IMR-90 (cell line): ENCODE measurements around the gene ARMC6. TPM values are rescaled to one million over a fixed set of nuclear protein-coding genes. Genes with fewer than 3 reads are reported as not detected.

Experiments used
- ATAC-seq: fragments of 200-7000 bp; cut with Tn5 transposase; 2 replicates; pipeline ENCODE4 v1.9.1; 2020; ENCODE audit warnings: low read depth, mild to moderate bottlenecking, moderate library complexity
- BruUV-seq: library from RNA; stranded (reverse); fragments of 400-500 nt; replicated peaks from 2 replicates; lab custom pipeline; 2021; lab: Mats Ljungman, UMichigan
- CTCF ChIA-PET: fragments of 300-600 bp; formaldehyde crosslinking; extraction: SDS; loops from one replicate; lab custom pipeline; 2021; ENCODE audit warnings: antibody characterized with exemption; lab: Yijun Ruan, JAX
- POLR2A ChIA-PET: fragments of 300-600 bp; sonication (Branson Sonifier 250); formaldehyde crosslinking; loops from one replicate; lab custom pipeline; 2022; ENCODE audit warnings: antibody characterized with exemption; ENCODE audit not compliant: unreplicated experiment; lab: Charles Lee
- DNase-seq: peaks from one replicate; pipeline ENCODE4 v3.0.0; 2013
- H2AFZ ChIP-seq: replicated peaks from 2 replicates; pipeline ENCODE3; 2013; ENCODE audit warnings: low read length, mild to moderate bottlenecking; ENCODE audit not compliant: poor library complexity
- H2AK5ac ChIP-seq: 2 replicates; pipeline ENCODE4 v1.6.1; 2013; ENCODE audit warnings: low read depth, low read length, inconsistent platforms
- H2AK9ac ChIP-seq: replicated peaks from 2 replicates; pipeline ENCODE3; 2013; ENCODE audit warnings: mild to moderate bottlenecking, low read depth, low read length, moderate library complexity; ENCODE audit not compliant: poor library complexity
- H2BK120ac ChIP-seq: 2 replicates; pipeline ENCODE4 v1.6.1; 2013; ENCODE audit warnings: low read depth, low read length, inconsistent platforms
- H2BK15ac ChIP-seq: 3 replicates; pipeline ENCODE4 v1.6.1; 2013; ENCODE audit warnings: low read depth, low read length, inconsistent platforms
- H2BK20ac ChIP-seq: 2 replicates; pipeline ENCODE4 v1.6.1; 2013; ENCODE audit warnings: low read depth, mild to moderate bottlenecking, inconsistent platforms, low read length, moderate library complexity
- H2BK5ac ChIP-seq: 2 replicates; pipeline ENCODE4 v1.6.1; 2013; ENCODE audit warnings: mild to moderate bottlenecking, low read depth, low read length, inconsistent platforms; ENCODE audit not compliant: poor library complexity, severe bottlenecking
- H3K14ac ChIP-seq: replicated peaks from 2 replicates; pipeline ENCODE4 v1.6.1; 2013; ENCODE audit warnings: low read depth, low read length, inconsistent platforms
- H3K18ac ChIP-seq: 2 replicates; pipeline ENCODE4 v1.6.1; 2013; ENCODE audit warnings: low read depth, low read length, control low read depth
- H3K23ac ChIP-seq: 2 replicates; pipeline ENCODE4 v1.6.1; 2013; ENCODE audit warnings: low read depth, low read length, inconsistent platforms
- H3K27ac ChIP-seq: 2 replicates; pipeline ENCODE4 v1.5.1; 2013; ENCODE audit warnings: mild to moderate bottlenecking, control low read depth, low read length; ENCODE audit not compliant: insufficient read depth
- H3K27me3 ChIP-seq: 2 replicates; pipeline ENCODE4 v1.6.1; 2013; ENCODE audit warnings: low read length; ENCODE audit not compliant: control insufficient read depth, insufficient read depth
- H3K36me3 ChIP-seq: 2 replicates; pipeline ENCODE4 v1.6.1; 2013; ENCODE audit warnings: low read length, mixed read lengths; ENCODE audit not compliant: control insufficient read depth, insufficient read depth
- H3K4ac ChIP-seq: 2 replicates; pipeline ENCODE4 v1.6.1; 2013; ENCODE audit warnings: low read depth, low read length, inconsistent platforms
- H3K4me1 ChIP-seq: 2 replicates; pipeline ENCODE4 v1.6.1; 2013; ENCODE audit warnings: low read length, mixed read lengths; ENCODE audit not compliant: control insufficient read depth, insufficient read depth
- H3K4me2 ChIP-seq: 2 replicates; pipeline ENCODE4 v1.6.1; 2013; ENCODE audit warnings: low read depth, mild to moderate bottlenecking, control low read depth, low read length, moderate library complexity
- H3K4me3 ChIP-seq: 2 replicates; pipeline ENCODE4 v1.5.1; 2013; ENCODE audit warnings: low read depth, mild to moderate bottlenecking, control low read depth, low read length, moderate library complexity; ENCODE audit not compliant: insufficient read depth
- H3K56ac ChIP-seq: 2 replicates; pipeline ENCODE4 v1.6.1; 2013; ENCODE audit warnings: low read length, inconsistent platforms; ENCODE audit not compliant: insufficient read depth; ENCODE audit errors: extremely low read depth
- H3K79me1 ChIP-seq, 2 experiments: 2 replicates each; pipeline ENCODE4 v1.6.1; 2013; ENCODE audit warnings: low read length in 2 of 2, inconsistent platforms in 1 of 2, low read depth in 1 of 2
- H3K9ac ChIP-seq: 2 replicates; pipeline ENCODE4 v1.6.1; 2013; ENCODE audit warnings: low read depth, low read length, control low read depth
- H3K9me1 ChIP-seq: 2 replicates; pipeline ENCODE4 v1.6.1; 2013; ENCODE audit warnings: low read length, inconsistent platforms; ENCODE audit not compliant: insufficient read depth
- H3K9me3 ChIP-seq: 2 replicates; pipeline ENCODE4 v1.6.1; 2013; ENCODE audit warnings: low read length; ENCODE audit not compliant: control insufficient read depth, insufficient read depth
- H4K20me1 ChIP-seq: 2 replicates; pipeline ENCODE4 v1.6.1; 2013; ENCODE audit warnings: low read length, inconsistent platforms; ENCODE audit not compliant: insufficient read depth
- H4K5ac ChIP-seq: 2 replicates; pipeline ENCODE4 v1.6.1; 2013; ENCODE audit warnings: mild to moderate bottlenecking, low read depth, low read length, control low read depth
- H4K8ac ChIP-seq, 2 experiments: 2 replicates each; pipeline ENCODE4 v1.6.1; 2013; ENCODE audit warnings: low read depth in 2 of 2, low read length in 2 of 2, control low read depth in 1 of 2, inconsistent platforms in 1 of 2
- H4K91ac ChIP-seq: 2 replicates; pipeline ENCODE4 v1.6.1; 2013; ENCODE audit warnings: low read depth, low read length, inconsistent platforms; ENCODE audit not compliant: insufficient read depth
- BHLHE40 ChIP-seq: fragments of 150-350 bp; IDR thresholded peaks from 2 replicates; pipeline ENCODE4 v1.6.1; 2016; ENCODE audit warnings: mild to moderate bottlenecking, low read depth, low read length
- MAFK ChIP-seq: IDR thresholded peaks from 2 replicates; pipeline ENCODE4 v1.6.1; 2012; ENCODE audit warnings: low read depth, low read length, improper control_type of control experiment
- MAZ ChIP-seq: IDR thresholded peaks from 2 replicates; pipeline ENCODE4 v1.6.1; 2012; ENCODE audit warnings: low read depth, mild to moderate bottlenecking, low read length, improper control_type of control experiment, moderate library complexity, borderline replicate concordance
- MXI1 ChIP-seq: IDR thresholded peaks from 2 replicates; pipeline ENCODE4 v1.6.1; 2012; ENCODE audit warnings: low read depth, mild to moderate bottlenecking, low read length, moderate library complexity, borderline replicate concordance
- NFE2L2 ChIP-seq: fragments of 150-350 bp; IDR thresholded peaks from 2 replicates; pipeline ENCODE4 v1.6.1; 2016; ENCODE audit warnings: low read depth, mild to moderate bottlenecking, low read length
- POLR2A ChIP-seq: IDR thresholded peaks from 2 replicates; pipeline ENCODE4 v1.6.1; 2012; ENCODE audit warnings: mild to moderate bottlenecking, low read depth, low read length
- RAD21 ChIP-seq: IDR thresholded peaks from 2 replicates; pipeline ENCODE4 v1.6.1; 2012; ENCODE audit warnings: low read length, improper control_type of control experiment
- RCOR1 ChIP-seq: IDR thresholded peaks from 2 replicates; pipeline ENCODE4 v1.6.1; 2012; ENCODE audit warnings: mild to moderate bottlenecking, low read length, improper control_type of control experiment; ENCODE audit not compliant: insufficient replicate concordance
- SMC3 ChIP-seq: fragments of 150-350 bp; IDR thresholded peaks from 2 replicates; pipeline ENCODE4 v1.6.1; 2016; ENCODE audit warnings: low read depth, mild to moderate bottlenecking, antibody characterized with exemption, low read length, moderate library complexity
- WGBS, 2 experiments: methylation state at CpG; one replicate each; pipeline versions ENCODE4 v1.1.5 to v1.1.7; 2013; ENCODE audit warnings: missing lambda C conversion rate in 2 of 2; ENCODE audit not compliant: insufficient read length in 1 of 2; ENCODE audit errors: extremely low coverage in 2 of 2; 5-methylcytosine and 5-hydroxymethylcytosine counted together
- dilution Hi-C: fragments of 300-500 bp; cut with HindIII; formaldehyde crosslinking; loops from one replicate; pipeline ENCODE4 v1.14.3; 2018; ENCODE audit warnings: low sequenced_read_pairs; ENCODE audit not compliant: unreplicated experiment
- in situ Hi-C: fragments of 300-500 bp; cut with MboI; formaldehyde crosslinking; loops from 3 replicates; pipeline ENCODE4 v1.14.3; 2019; ENCODE audit warnings: low sequenced_read_pairs, inconsistent platforms, mixed read lengths
- intact Hi-C: fragments of 100-400 bp; cut with micrococcal nuclease; formaldehyde crosslinking; loops from 2 replicates; pipeline ENCODE4 v1.10.0; 2022
- polyA plus RNA-seq, 3 experiments: library from polyadenylated mRNA; depleted of rRNA; stranded (reverse); fragments of >200 nt; gene quantifications; 2 replicates each; pipeline ENCODE4 v1.2.3, GENCODE V29; 2012; ENCODE audit warnings: low replicate concordance in 1 of 3
- total RNA-seq: library from RNA; depleted of rRNA; stranded (reverse); fragments of >200 nt; gene quantifications from 2 replicates; pipeline ENCODE4 v1.2.3, GENCODE V29; 2012
- TF ChIP-seq, protein P1 (sequence below): fragments of 150-350 bp; IDR thresholded peaks from 2 replicates; pipeline ENCODE4 v1.6.1; 2016; ENCODE audit warnings: low read depth, mild to moderate bottlenecking, low read length, moderate library complexity, borderline replicate concordance

Gene ARMC6
- total and polyA plus RNA-seq, 2 of the 4 experiments (the other 2 are of a cell fraction) = 41.5 to 52.7 TPM

DNA sequence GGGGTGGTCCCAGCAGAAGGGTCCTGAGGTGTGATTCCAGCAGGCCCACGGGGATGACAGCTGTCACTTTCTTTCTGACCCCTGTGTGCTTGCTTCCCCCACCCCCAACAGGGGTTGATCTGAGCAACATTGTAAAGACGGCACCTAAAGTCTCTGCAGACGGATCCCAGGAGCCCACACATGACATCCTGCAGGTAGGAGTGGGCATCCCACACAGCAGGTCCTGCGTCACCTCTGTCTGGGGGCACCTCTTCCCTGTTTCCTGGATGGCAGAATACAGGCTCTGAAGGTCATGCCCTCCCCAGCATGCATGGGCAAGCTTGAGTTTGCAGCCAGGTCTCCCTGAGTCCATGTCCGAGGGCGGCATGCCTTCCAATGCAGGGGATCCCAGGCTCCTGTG lies 10.5 kb downstream of the ARMC6 start:
- in situ Hi-C loops (no loop called here), dilution Hi-C loops (no loop called here), intact Hi-C loops (no loop called here)
- H3K14ac ChIP-seq = no peak overlapping the region
- DNase-seq = no peak
- no peak overlapping the region for H2AFZ ChIP-seq
- no peak overlapping the region for H4K5ac ChIP-seq
- no TSS peak for BruUV-seq
- peaks cover 4% of the 10 kb centered on the region; the same call in 1 of the 2 replicates for H3K4me1 ChIP-seq
- peaks cover 9% of the 10 kb centered on the region for H3K9me1 ChIP-seq
- H3K9me3 ChIP-seq = no peaks in the 10 kb centered on the region
- H3K56ac ChIP-seq = no peak overlapping the region
- H2AK5ac ChIP-seq = no peak overlapping the region
- H3K18ac ChIP-seq = no peak overlapping the region
- no peak overlapping the region for H3K4me2 ChIP-seq
- no peaks in the 10 kb centered on the region for H3K27me3 ChIP-seq
- H2BK120ac ChIP-seq = no peak overlapping the region
- POLR2A ChIA-PET = no interaction called here
- H2AK9ac ChIP-seq = no peak overlapping the region
- no peak overlapping the region for H4K8ac ChIP-seq
- H3K36me3 ChIP-seq = peaks cover 26% of the 10 kb centered on the region
- no peak overlapping the region for H2BK15ac ChIP-seq
- no peak overlapping the region for H2BK5ac ChIP-seq
- no peak overlapping the region for H3K9ac ChIP-seq
- H3K79me1 ChIP-seq = peaks cover 35 to 39% of the 10 kb centered on the region in 2 experiments
- H3K4ac ChIP-seq = no peak overlapping the region
- no peak overlapping the region for H4K91ac ChIP-seq
- no peak overlapping the region for H3K4me3 ChIP-seq
- no peak overlapping the region for H3K27ac ChIP-seq
- no peak for ATAC-seq
- no peak overlapping the region for H2BK20ac ChIP-seq
- TF ChIP-seq RAD21 = no peak
- TF ChIP-seq RCOR1 = no peak
- TF ChIP-seq NFE2L2 = no peak
- no peak for TF ChIP-seq MXI1
- TF ChIP-seq SMC3 = no peak
- TF ChIP-seq BHLHE40 = no peak
- TF ChIP-seq MAZ = no peak
- TF ChIP-seq, protein P1, sequence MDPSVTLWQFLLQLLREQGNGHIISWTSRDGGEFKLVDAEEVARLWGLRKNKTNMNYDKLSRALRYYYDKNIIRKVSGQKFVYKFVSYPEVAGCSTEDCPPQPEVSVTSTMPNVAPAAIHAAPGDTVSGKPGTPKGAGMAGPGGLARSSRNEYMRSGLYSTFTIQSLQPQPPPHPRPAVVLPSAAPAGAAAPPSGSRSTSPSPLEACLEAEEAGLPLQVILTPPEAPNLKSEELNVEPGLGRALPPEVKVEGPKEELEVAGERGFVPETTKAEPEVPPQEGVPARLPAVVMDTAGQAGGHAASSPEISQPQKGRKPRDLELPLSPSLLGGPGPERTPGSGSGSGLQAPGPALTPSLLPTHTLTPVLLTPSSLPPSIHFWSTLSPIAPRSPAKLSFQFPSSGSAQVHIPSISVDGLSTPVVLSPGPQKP = no peak
- TF ChIP-seq POLR2A = no peak
- no peak for TF ChIP-seq MAFK
- peaks cover 11% of the 10 kb centered on the region for H4K20me1 ChIP-seq
- WGBS, 2 experiments = 100% methylated on average over 1 of the region's 6 CpGs; no CpG with 5 or more reads in 1 of the 2 experiments
- H3K23ac ChIP-seq = no peak overlapping the region
- CTCF ChIA-PET = no interaction called here
